Body of pancreas (tissue), 4 donors: Measurements from ENCODE around the gene CD48. TPM values are rescaled to one million over a fixed set of nuclear protein-coding genes. Genes with fewer than 3 reads are reported as not detected.
"Not testable (repeated sequence)": the region's sequence is repeated elsewhere in the genome, so short reads cannot be mapped to it uniquely, and the experiment has no call there.

ENCODE experiments used
- ATAC-seq: fragments of 150-250 bp; one replicate; pipeline ENCODE4 v1.9.1; 2016
- DNase-seq, 4 donors: peaks; one replicate each; pipeline ENCODE4 v3.0.0-alpha.2; 2019
- H3K27ac ChIP-seq, 4 donors: fragments of 200-600 bp; sonication (generic); 1 replicate in 3 of 4; 2 replicates in 1 of 4; pipeline versions ENCODE4 v1.5.1 to v1.6.1; 2016 to 2019; ENCODE audit warnings: mild to moderate bottlenecking in 1 of 4, mixed read lengths in 1 of 4, moderate library complexity in 1 of 4
- H3K27me3 ChIP-seq, 2 donors: fragments of 200-600 bp; sonication (generic); one replicate each; pipeline ENCODE4 v1.6.0; 2016; ENCODE audit warnings: mild to moderate bottlenecking in 1 of 2
- H3K36me3 ChIP-seq, 2 donors: fragments of 200-600 bp; sonication (generic); replicated peaks in 1 of 2; 2 replicates each; pipeline ENCODE4 v1.5.1; 2016; ENCODE audit warnings: low read depth in 2 of 2; ENCODE audit not compliant: insufficient read depth in 1 of 2
- H3K4me1 ChIP-seq: fragments of 200-600 bp; sonication (generic); one replicate; pipeline ENCODE4 v1.6.0; 2016
- H3K4me3 ChIP-seq, 2 donors: fragments of 200-600 bp; sonication (generic); 1 replicate in 1 of 2; 2 replicates in 1 of 2; pipeline ENCODE4 v1.5.1; 2016 to 2019
- H3K9me3 ChIP-seq, 3 donors: fragments of 200-600 bp; sonication (generic); 1 replicate in 2 of 3; 2 replicates in 1 of 3; pipeline ENCODE4 v1.5.1; 2016
- CTCF ChIP-seq, 7 experiments: fragments of 450-650 bp in 4 of 7; fragments of 200-600 bp in 3 of 7; sonication (generic) in 3 of 7; IDR thresholded peaks; one replicate each; pipeline ENCODE4 v1.5.1; 2016 to 2019; ENCODE audit warnings: antibody characterized with exemption in 7 of 7
- POLR2A ChIP-seq, 3 donors: fragments of 450-650 bp; IDR thresholded peaks; one replicate each; pipeline ENCODE4 v1.6.1; 2016; ENCODE audit warnings: antibody characterized with exemption in 3 of 3, mild to moderate bottlenecking in 2 of 3
- WGBS, 2 donors: methylation state at CpG; one replicate each; pipeline ENCODE4 v1.1.5; 2017; 5-methylcytosine and 5-hydroxymethylcytosine counted together
- intact Hi-C: fragments of 100-400 bp; cut with DNase I; formaldehyde crosslinking; loops from one replicate; pipeline ENCODE4 v1.15.1; 2023
- total RNA-seq, 2 donors: library from RNA; depleted of rRNA; stranded (reverse); fragments of >200 nt; gene quantifications; one replicate each; pipeline ENCODE4 v1.1.0, GENCODE V29; 2016

The CD48 gene
- total RNA-seq, 2 donors from 2014 or later, result 2.3 to 5.7 TPM

- ATAC-seq (no peak), DNase-seq (no peak)
- Histone ChIP-seq H3K27me3 (no peaks in the 10 kb centered on the region), H3K4me1 (no peaks in the 10 kb centered on the region), H3K27ac (peak overlapping the region in 1 of 4 donors; percentile 9), H3K4me3 (no peak overlapping the region), H3K9me3 (no peaks in the 10 kb centered on the region), H3K36me3 (no peaks in the 10 kb centered on the region)
- whole genome bisulfite sequencing, 2 donors, result 43 to 56% methylated on average over 4 of the region's 4 CpGs
- intact Hi-C loops, result no loop called here
- TF ChIP-seq CTCF (IDR thresholded peaks at IDR 0.05), result no peak
Measured at GRCh38 chr1:160706526-160707235, 4.9 kb downstream of the CD48 start.

GRCh38 chr1:160705742-160706141 is 5.9 kb downstream of the CD48 start:
- Histone ChIP-seq H3K4me3 (no peak overlapping the region), H3K27ac (no peak overlapping the region), H3K27me3 (no peaks in the 10 kb centered on the region), H3K4me1 (no peaks in the 10 kb centered on the region), H3K36me3 (no peaks in the 10 kb centered on the region), H3K9me3 (no peaks in the 10 kb centered on the region)
- intact Hi-C loops, result no loop called here
- no peak for DNase-seq
- ATAC-seq, result no peak
- no peak for TF ChIP-seq CTCF (IDR thresholded peaks at IDR 0.05)
- no peak for TF ChIP-seq POLR2A (IDR thresholded peaks at IDR 0.05)

GRCh38 chr1:160705212-160705621 is 6.4 kb downstream of the CD48 start:
- H3K4me1 ChIP-seq, intact Hi-C loops, H3K4me3 ChIP-seq, ATAC-seq, DNase-seq, H3K9me3 ChIP-seq, H3K36me3 ChIP-seq, H3K27me3 ChIP-seq, H3K27ac ChIP-seq: not testable (repeated sequence)
- 62 to 75% methylated on average over 3 of the region's 3 CpGs for WGBS, 2 donors

- Histone ChIP-seq H3K4me1 (no peaks in the 10 kb centered on the region), H3K36me3 (no peaks in the 10 kb centered on the region), H3K27ac (no peak overlapping the region), H3K9me3 (no peaks in the 10 kb centered on the region), H3K4me3 (no peak overlapping the region), H3K27me3 (no peaks in the 10 kb centered on the region)
- WGBS, 2 donors, result 50 to 60% methylated on average over 4 of the region's 4 CpGs
- TF ChIP-seq POLR2A (IDR thresholded peaks at IDR 0.05), result no peak
- no peak for TF ChIP-seq CTCF (IDR thresholded peaks at IDR 0.05)
- intact Hi-C loops, result no loop called here
- ATAC-seq (no peak), DNase-seq (peak in 1 of 4 donors; percentile 62)
Measured at GRCh38 chr1:160704250-160704649, 7.4 kb downstream of the CD48 start.

GRCh38 chr1:160702100-160702499 is 9.5 kb downstream of the CD48 start:
- Histone ChIP-seq H3K27ac (no peak overlapping the region), H3K36me3 (no peaks in the 10 kb centered on the region), H3K4me3 (no peak overlapping the region), H3K4me1 (no peaks in the 10 kb centered on the region), H3K9me3 (no peaks in the 10 kb centered on the region), H3K27me3 (no peaks in the 10 kb centered on the region)
- 55 to 66% methylated on average over 4 to 5 of the region's 5 CpGs for WGBS, 2 donors
- DNase-seq (no peak), ATAC-seq (no peak)
- intact Hi-C loops, result no loop called here
- TF ChIP-seq POLR2A (IDR thresholded peaks at IDR 0.05), result no peak
- TF ChIP-seq CTCF (IDR thresholded peaks at IDR 0.05), result no peak
